Measurements from ENCODE around the gene SMOC2.

SMOC2 gene

DNA sequence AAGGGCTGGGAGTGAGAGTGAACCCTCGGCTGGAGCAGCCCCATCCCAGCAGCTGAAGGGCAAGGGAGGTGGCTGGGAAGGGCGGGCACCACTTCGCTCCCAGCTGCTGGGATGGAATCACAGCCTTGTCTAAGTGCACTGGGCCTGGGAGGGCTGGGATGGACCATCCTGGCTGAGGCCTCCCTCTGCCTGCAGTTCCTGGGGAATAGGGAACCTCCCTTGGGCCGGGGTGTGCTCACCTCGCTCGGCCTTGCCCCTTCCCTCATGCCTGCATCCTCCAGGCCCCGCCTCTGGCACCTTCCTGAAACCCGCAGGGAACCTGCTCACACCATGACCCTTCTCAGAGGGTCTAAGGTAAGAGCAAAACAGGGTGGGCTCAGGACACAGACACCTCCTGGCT is 53.7 kb downstream of the SMOC2 start:
- FAIRE-seq, result no peak

DNA sequence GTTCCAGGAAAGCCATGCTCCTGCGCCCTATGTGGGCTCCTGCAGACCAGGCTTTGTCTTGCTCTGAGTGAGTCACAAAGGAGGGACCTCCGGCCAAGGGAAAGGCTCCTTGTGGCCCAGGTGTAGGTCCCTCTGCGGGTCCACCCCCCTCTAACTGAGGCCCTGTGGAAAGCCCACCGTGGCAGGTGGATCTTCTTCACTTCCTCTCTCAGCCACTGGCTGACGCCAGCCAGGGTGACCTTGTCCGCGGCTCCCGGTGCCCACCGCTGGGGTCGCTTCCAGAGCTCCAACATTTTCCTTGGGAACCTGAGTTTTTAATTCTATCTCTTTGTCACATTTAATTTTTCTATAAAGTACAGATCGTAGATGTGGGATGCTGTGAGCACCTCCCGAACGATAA is 54.1 kb downstream of the SMOC2 start:
- FAIRE-seq, result no peak

DNA sequence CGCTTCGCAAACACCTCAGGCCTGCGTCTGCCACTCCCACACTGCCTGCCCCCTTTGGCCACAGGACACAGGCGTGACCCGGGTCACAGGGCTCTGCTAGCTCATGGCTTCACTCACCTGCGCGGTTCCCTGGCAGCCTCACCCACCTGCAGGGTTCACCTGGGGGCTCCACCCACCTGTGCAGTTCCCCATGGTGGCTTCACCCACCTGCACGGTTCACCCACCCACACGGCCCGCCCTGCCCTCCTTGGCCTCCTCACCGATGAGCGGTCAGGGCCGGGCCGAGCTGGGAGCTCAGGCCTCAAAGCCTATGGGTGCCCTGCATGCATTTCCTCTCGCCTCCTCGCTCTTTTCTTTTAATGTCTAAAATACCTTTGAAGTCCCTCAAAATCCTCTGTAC is 54.7 kb downstream of the SMOC2 start:
- FAIRE-seq, result no peak

DNA sequence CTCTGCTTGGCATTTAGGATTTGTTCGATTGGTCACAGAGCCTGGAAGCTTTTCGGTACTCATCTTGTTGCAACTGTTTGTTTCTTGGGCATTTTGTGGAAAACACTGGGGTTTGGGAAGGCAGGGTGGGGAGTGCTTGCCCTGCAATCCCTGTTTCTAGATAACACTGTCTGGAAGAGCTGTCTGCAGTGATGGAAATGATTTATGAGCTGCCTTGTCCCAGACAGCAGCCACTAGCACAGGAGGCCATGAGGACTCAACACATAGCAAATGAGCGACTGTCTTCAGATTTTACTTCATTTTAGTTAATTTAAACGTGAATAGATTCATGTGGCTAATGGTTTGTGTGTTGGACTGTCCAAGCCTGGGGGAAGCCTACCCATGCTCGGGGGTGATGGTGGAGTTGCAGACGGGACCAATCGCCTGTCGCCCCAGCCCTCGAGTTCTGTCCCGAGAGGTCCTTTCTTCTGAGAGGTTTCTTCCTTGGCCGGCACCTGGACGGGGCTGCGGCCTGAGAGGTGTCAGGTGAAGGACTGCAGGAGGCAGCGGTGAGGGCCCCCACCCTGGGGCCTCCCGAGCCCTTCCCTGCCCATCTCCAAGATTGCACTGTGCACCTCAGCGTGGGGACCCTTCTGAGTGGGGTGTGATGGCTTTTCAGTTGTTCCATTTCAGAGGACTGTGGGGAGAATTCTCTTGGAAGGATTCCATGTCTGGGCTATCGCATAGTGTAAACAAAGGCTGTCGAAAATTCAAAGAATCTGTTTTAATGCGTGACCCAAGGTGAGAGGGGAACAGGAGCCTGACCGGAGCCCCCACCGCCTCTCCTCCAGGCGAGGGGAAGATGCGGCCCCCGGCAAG is 55.4 kb downstream of the SMOC2 start:
- no peak for FAIRE-seq

DNA sequence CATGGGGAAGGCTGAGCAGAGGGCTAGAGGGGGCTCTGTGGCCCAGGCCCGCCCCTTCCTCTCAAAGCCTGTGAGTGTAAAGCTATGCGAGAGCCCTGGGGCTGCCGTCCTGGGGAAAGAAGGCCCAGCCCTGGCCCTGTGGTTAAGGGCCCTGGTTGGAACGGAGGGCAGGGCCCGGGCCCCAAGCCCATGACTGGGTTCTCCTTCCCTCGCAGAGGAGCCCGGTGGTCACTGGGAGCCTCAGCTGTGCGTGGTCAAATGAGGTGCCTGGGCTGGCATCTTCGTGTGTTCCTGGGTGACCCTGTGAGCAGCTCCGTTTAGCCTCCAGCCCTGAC is 56.0 kb downstream of the SMOC2 start:
- no peak for FAIRE-seq

DNA sequence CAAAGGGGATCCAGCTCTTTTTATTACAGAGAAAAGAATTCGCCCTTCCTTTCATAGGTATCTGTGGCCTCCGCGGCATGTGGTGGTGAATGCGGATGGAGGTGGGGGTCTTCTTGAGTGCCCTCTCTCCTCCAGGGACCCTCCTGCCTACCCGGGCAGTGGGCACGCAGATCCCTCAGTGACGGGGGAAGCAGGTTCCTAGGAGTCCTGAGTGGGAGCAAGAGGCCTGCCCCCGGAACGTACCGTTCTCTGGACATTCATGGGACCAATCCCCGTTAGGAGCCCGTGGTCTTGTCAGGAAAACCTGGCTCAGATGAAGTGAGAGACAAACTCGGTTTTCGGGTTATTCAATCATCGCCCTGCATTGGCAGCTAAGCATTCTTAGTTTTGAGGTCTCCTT is 56.4 kb downstream of the SMOC2 start:
- no peak for FAIRE-seq

DNA sequence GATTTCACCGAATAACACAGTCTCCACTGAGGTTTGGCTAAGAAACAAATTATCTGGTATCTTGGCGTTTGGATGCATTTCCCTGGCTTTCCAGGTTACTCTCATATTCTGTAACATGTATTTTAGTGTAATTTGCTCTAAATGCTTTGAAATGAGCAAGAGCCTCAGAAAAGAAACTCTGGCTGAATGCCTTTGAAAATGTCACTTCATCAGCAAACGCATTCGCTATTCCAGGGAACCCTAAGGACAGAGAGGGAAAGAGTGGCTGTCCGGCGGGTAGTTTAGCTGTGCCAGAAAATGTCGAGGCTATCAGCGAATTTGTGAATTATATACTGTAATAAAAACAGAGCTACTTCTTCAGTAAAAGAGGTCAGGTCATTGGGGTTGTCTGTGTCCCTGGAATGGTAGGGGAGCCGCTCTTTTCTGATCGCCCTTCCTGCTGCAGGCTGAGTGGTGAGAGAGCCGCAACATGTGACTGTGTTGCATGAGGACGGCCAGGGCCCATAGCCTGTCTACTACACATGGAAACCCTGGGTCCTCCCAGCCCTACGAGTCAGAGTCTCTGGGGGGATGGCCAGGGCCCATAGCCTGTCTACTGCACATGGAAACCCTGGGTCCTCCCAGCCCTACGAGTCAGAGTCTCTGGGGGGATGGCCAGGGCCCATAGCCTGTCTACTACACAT is 57.3 kb downstream of the SMOC2 start:
- FAIRE-seq, result no peak

DNA sequence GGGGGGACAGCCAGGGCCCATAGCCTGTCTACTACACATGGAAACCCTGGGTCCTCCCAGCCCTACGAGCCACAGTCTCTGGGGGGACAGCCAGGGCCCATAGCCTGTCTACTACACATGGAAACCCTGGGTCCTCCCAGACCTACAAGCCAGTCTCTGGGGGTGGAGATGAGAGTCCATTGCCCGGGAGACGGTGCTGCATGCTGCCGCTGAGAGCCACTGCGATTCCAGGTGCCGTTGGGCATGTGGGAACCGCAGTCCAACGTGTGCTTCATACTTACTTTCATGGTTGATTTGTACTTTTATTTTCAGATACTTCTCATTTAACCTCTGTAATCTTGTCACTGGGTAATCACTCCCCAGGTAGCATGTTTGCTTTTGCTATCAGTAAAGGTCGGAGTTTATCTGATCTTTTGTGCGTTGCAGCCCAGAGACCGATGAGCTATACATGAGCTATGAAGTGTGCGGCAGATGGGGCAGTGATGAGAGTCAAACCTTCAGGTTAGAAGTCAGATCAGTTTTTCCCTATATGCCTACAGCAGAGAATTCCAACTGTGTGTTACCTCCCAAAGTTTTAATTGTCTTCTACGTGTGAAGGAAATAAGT is 58.2 kb downstream of the SMOC2 start:
- no peak for FAIRE-seq

DNA sequence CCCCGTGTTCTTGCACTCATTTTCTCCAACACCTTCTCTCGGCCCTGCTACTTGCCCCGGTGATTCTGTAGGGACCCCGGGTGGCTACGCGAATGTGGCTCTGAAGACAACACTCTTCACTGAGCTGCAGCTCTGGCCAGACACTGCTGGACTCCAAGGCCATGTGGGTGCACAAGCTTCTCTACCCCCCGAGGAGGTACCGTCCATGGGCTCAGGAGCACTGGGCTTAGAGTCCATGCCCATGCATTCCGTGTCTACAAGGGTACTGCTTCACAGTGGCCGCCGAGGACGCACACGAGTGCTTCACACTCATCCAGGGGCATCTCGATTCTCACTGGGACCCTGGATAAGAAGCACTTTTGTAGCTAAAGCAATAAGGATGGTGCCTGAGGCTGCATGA is 59.5 kb downstream of the SMOC2 start:
- FAIRE-seq, result no peak

DNA sequence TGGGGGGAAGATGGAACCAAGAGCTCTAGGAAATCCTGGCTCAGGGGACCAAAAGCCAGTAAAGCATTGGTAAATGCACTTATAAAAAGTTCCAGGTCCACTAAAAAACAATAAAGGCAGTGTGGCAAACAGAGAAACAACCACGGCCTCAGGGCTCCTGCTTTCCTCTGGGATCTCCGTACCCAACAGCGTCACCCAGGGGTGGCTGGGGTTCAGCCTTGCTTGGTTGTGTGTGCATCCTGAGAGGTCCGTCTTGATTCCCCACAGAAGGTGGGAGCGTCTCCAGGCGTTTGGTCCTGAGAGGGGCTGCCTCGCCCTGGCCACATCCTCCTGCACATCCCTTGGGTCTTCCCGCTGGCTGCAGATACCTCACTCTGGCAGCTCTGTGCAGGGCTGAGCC is 60.6 kb downstream of the SMOC2 start:
- FAIRE-seq, result no peak

DNA sequence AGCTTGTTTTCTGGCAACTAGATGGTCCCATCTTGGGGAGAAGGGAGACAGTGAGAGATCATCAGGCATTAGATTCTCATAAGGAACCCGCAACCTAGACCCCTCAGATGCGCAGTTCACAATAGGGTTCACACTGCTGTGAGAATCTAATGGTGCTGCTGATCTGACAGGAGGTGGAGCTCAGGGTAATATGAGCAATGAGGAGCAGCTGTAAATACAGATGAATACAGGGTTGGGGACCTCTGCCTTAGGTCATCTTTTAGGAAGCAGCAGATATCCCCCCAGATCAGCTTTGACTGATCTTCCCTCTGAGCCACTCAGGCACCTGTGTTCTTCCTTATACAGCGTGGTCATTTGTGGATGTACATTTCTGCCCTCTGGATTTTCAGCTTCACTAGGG is 63.4 kb downstream of the SMOC2 start:
- no peak for FAIRE-seq

DNA sequence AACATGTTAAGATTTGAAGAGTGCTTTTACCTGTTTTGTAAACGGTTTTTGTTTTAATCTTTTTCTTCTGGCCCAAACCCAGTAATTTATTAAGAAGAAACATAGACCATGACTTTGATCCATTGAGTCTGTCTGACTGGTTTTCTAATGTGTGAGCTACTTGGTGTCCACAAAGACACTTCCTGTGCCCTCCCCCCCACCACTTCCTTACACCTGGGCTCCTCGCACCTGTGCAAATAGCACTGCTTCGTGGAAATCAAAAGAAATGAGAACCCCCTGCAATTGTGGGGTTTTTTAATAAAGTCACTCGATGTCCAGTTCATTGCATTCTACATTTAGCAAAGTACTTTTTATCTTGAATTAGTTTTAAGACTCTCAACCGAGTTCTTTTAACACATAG is 65.5 kb downstream of the SMOC2 start:
- no peak for FAIRE-seq

DNA sequence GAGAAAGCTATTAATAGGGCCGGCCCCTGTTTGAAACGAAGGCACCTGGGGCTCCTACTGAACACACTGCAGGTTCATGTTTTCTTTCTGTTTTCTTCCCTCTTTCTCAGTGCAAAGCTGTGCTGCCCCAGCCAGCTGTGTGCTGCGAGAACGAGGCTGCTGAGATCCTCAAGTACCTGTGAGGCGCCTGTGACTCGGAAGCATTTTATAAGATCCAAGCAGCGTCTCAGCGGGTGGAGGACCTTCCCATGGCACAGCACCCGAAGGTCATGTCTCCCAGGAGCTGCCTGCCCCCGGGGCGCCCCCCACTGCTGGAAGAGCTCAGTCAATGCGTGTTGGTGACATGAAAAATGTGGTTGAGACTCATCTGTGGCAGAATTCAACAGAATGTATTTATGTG is 66.3 kb downstream of the SMOC2 start:
- no peak for FAIRE-seq

DNA sequence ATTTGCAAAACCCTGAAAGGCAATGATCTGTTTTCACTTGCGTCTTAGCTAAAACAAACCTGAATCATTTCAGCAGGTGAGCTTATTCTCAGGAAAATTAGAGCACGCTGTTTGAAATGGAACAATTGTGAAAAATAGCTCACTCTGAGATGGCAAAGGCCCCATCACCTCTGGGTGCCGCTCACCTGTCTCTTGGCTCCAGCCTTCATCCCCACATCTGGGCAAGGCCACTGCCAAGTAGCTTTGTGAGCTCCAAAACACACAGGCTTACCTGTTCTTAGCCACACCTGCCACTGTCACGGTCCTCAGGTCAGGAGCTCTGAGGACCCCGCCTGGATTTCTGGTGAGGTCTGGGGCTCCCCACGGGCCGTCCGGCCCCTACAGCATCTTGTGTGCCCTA is 66.7 kb downstream of the SMOC2 start:
- no peak for FAIRE-seq

DNA sequence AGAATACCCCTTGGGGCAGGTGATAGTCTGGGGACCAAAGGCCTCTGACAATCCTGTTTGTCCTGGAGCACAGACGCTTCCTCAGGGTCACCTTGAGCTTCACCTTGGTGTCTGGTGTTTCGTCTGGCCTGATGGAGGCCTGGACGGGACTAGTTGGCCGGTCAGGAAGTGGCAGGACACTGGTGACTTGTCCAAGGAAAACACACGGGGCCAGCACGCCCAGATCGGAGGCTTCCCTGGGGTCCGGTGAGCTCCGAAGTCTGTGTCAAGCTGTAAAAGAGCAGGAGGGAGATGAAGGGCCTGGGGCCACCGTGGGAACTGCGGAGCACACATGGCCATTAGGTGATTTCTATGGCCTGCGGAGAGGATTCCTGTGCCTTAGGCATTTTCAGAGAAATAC is 67.9 kb downstream of the SMOC2 start:
- no peak for FAIRE-seq

DNA sequence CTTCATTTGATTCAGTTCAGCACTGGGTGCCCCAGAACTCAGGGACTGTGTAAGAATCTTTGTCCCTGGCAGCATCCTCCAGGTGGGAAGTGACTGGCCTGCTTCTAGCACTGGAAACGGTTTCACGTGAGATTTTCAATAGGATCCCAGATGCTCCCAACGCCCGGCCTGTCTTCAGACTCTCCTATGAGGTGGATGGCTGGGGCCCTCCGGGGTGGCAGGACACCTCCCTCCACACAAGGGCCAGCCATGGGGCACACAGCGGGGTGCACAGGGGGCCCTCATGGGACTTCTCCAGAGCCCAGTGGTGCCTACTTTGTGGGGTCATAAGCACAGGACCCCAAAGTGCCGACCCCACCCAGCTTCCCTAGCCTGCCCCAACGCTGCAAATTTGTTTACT is 72.8 kb downstream of the SMOC2 start:
- FAIRE-seq, result no peak

DNA sequence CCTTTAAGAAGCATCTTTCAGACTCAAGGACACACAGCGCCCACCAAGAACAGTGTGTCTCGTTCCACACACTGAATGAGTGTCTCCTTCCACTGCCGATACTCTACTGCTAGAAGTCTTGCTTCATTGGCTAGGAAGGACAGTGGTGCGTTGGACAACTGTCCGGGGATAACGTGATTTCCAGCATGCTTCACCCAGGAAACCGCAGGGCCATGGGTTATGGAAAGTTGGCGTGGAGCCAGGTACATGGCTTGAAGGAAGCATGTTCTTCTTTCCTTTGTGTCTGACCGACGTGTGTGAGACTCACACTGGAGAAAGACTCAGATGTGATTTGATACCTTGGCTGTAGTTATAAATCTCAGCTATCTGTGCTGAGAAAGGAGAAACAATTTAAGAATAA is 73.2 kb downstream of the SMOC2 start:
- no peak for FAIRE-seq

DNA sequence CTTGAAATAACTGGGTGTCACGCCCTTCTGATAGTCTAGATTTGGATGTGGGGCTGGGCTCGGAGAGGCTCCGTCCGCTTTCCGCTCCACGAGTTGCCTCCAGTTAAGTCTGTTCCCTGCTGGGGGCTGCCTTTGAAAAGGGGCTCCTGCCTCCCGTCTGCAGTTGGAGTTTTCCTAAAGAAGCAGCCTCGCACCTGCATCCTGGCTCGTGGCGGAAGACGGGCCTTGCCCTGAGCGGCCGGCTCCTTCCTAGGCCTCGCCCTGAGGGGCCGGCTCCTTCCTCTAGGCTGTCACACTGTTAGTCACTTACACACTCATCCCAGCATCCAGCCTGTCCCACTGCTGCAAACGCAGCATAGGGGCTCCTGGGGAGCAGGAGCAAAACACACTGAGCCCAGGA is 74.4 kb downstream of the SMOC2 start:
- FAIRE-seq, result no peak

DNA sequence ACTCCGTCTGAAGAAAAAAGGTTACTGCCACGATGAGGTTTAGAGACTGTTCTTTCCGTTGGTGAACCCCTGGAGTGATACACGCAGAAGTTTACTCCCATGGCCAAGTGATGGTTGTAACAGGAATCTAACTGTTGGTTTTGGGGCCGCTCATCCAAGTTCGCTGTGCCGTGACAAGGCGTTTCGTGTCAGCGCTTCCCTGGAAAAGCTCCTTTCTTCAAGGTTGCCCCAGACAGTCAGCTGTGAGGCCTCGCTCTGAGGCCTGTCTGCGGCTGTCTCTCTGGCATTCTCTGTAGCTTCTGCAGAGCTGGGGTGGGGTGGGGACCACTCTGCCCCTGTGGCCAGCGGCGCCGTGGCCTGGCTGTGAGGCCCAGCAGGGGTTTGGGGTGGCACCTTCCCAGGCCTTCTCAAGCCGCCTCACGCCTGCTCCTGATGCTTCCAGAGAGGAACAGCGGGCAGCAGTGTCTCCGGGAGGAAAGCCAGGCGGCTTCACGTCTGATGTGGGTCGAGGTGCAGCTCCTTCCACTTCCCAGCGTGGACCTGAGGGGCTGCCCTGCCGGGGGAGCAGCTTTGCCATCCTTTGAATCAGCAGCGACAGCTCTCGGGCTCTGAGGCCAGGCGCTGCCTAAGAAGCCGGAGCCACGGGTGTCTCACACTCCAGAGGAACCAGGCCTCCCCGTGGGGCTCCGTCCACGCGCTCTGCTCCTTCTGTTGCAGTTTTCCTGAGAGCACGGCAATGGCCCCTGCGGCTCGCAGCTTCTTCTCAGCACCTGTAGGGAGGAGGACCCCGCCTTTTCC is 76.2 kb downstream of the SMOC2 start:
- FAIRE-seq, result no peak

DNA sequence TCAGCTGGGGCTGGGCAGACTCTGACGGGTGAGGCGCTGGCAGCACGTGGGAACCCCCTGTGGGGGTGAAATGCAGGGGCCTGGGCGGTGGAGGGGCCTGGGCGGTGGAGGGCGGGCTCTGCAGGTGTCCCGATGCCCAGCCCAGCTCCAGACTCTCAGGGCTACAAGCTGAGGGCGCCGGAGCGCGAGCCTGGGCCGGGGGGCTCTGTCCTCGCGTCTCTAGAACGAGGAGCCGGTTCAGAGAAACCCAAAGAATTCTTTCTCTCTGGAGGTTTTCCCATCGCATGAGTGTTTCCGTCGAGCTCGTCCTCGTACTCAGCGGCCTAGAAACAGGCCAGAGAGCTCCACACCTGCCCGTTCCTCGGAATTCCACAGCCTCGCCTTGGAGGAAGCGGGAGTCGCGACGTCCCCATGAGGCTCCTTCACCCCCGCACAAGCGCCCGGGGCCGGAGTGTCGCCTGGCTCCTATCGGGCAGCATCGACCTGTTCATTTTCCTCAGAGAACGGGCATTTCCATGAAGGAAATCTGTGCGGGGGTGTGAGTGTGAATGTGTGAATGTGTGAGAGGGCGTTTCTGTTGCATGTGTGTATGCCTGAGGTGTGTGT is 76.9 kb downstream of the SMOC2 start:
- FAIRE-seq, result no peak

DNA sequence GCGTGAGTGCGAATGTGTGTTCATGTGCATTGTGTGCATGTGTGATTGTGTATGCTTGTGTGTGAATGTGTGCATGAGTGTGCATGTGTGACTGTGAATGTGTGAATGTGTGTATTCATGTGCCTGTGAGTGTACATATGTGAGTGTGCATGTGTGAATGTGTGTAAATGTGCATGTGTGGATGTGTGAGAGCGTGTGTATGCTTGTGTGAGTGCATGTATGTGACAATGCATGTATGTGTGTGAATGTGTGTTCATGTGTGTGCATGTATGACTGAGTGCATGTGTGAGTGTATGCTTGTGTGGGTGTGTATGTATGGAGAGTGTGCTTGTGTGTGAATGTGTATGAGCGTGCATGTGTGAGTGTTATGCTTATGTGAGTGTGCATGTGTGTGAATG is 77.4 kb downstream of the SMOC2 start:
- FAIRE-seq, result no peak

DNA sequence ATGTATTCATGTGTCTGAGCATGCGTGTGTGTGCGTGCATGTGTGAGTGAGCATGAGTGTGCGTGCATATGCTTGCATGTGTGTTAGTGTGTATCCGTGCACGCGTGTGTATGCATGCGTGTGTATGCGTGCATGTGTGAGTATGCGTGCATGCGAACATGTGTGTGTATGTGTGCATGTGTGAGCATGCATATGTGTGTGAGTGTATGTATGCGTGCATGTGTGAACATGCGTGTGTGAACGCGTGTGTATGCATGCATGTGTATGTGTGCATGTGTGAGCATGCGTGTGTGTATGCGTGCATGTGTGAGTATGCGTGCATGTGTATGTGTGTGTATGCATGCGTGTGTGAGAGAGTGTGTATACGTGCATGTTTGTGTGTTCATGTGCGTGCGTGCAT is 77.9 kb downstream of the SMOC2 start:
- FAIRE-seq, result no peak

DNA sequence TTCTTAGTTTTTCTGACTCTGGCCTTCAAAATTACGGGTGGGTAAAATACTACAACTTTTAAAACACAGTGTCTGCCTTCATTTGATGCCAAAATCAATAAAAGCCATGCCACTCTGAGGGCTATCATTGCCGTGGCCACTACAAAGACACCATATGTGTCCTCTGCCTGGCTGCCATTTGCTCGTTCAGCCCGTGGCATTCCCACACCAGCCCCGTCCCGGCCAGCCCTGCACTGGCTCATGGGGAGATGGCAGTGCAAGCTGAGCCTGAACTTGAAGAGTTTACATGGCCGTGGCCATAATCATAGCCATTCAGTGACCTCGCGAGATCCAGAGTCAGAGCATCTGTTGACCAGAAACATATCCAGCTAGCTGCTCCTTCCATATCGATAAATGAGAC is 79.2 kb downstream of the SMOC2 start:
- FAIRE-seq, result no peak

Data from G401.6 (cell line).